ENCODE measurements around the gene ACTL7A.
A peak's percentile ranks its signal among the peaks of the same experiment; 100 is the strongest.
"Not testable (repeated sequence)": the region's sequence is repeated elsewhere in the genome, so short reads cannot be mapped to it uniquely, and the experiment has no call there.

ACTL7A gene

GRCh38 chr9:108861997-108862396 is at the start of gene ACTL7A:
ACTL7A (plus strand) TSS chr9:108862266; CDS start chr9:108862323, 57 bp downstream.
- no peak for DNase-seq

GRCh38 chr9:108812396-108813025 is 49.6 kb upstream of the ACTL7A start:
- no peak for DNase-seq

- DNase-seq: peak; percentile 34
Measured at GRCh38 chr9:108813951-108814601, 48.0 kb upstream of the ACTL7A start.

- DNase-seq: no peak
Measured at GRCh38 chr9:108815156-108815555, 46.9 kb upstream of the ACTL7A start.

- no peak for DNase-seq
Measured at GRCh38 chr9:108816037-108816436, 46.0 kb upstream of the ACTL7A start.

- DNase-seq: no peak
Measured at GRCh38 chr9:108823829-108824228, 38.2 kb upstream of the ACTL7A start.

- no peak for DNase-seq
Measured at GRCh38 chr9:108830272-108830671, 31.8 kb upstream of the ACTL7A start.

GRCh38 chr9:108831496-108832178 is 30.4 kb upstream of the ACTL7A start:
- no peak for DNase-seq

- DNase-seq: no peak
Measured at GRCh38 chr9:108832179-108832500, 29.9 kb upstream of the ACTL7A start.

- no peak for DNase-seq
Measured at GRCh38 chr9:108834959-108835665, 27.0 kb upstream of the ACTL7A start.

- no peak for DNase-seq
Measured at GRCh38 chr9:108835831-108836230, 26.2 kb upstream of the ACTL7A start.

GRCh38 chr9:108836319-108836718 is 25.7 kb upstream of the ACTL7A start:
- DNase-seq: peak; percentile 72

- DNase-seq: peak; percentile 55
Measured at GRCh38 chr9:108836781-108837180, 25.3 kb upstream of the ACTL7A start.

- DNase-seq: no peak
Measured at GRCh38 chr9:108837530-108837929, 24.5 kb upstream of the ACTL7A start.

- DNase-seq: no peak
Measured at GRCh38 chr9:108838017-108838416, 24.0 kb upstream of the ACTL7A start.

GRCh38 chr9:108839561-108839960 is 22.5 kb upstream of the ACTL7A start:
- not testable (repeated sequence) for DNase-seq

- DNase-seq: no peak
Measured at GRCh38 chr9:108842610-108843295, 19.3 kb upstream of the ACTL7A start.

GRCh38 chr9:108844391-108844790 is 17.7 kb upstream of the ACTL7A start:
- peak; percentile 59 for DNase-seq

GRCh38 chr9:108844856-108845255 is 17.2 kb upstream of the ACTL7A start:
- DNase-seq: peak; percentile 88

GRCh38 chr9:108845507-108845906 is 16.6 kb upstream of the ACTL7A start:
- peak; percentile 27 for DNase-seq

- no peak for DNase-seq
Measured at GRCh38 chr9:108845947-108846346, 16.1 kb upstream of the ACTL7A start.

GRCh38 chr9:108848296-108848695 is 13.8 kb upstream of the ACTL7A start:
- DNase-seq: not testable (repeated sequence)

- peak; percentile 4 for DNase-seq
Measured at GRCh38 chr9:108850293-108850897, 11.7 kb upstream of the ACTL7A start.

Data from DMS79 treated with DMSO at 0.1 percent for 48 hours (cell line).